Activated naive CD4-positive, alpha-beta T cell (primary cell): Measurements from ENCODE around the gene RCVRN.
"Not testable (repeated sequence)": the region's sequence is repeated elsewhere in the genome, so short reads cannot be mapped to it uniquely, and the experiment has no call there.

ENCODE experiments used
- DNase-seq, 4 experiments: peaks; one replicate each; lab custom pipeline; 2025; lab: John Stamatoyannopoulos, UW

The RCVRN gene

DNA sequence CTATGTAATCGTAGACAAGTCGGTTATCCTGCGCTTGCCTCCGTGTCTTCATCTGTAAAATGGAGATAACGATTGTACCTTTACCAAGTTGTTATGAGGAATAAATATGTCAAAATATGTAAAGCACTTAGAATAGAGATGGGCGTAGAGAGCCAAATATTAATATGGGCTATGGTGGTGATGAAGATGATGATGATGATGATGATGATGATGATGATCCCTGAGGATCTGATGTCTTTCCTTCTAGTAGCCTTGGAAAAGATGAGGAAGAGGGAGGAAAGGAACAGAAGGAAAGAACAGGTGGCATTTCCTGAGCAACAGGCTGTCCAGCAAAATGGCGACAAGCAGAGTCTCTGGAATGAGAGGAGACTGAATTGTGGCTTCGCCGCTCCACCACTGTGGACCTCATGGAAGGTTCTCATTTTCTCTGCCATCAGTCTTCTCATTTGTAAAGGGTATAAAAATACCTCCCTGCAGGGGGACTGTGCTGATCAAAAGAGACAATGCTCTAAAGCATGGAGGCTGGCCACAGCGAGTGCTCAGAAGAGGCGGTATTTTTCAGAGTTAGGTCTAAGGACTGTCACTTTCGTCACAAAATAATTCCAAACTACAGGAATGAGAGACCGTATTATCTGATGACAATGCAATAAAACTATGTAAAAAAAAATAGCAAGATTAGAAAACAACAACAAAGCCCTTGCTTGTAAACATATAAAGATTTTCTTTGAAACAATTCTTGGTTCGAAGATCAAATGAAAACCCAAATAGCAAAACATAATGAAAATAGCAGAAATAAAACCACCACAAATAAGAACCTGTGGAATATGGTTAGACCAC is 17.2 kb upstream of the RCVRN start:
- no peak for DNase-seq

- DNase-seq = not testable (repeated sequence)
Measured at GRCh38 chr17:9921216-9921615, 16.1 kb upstream of the RCVRN start.

DNA sequence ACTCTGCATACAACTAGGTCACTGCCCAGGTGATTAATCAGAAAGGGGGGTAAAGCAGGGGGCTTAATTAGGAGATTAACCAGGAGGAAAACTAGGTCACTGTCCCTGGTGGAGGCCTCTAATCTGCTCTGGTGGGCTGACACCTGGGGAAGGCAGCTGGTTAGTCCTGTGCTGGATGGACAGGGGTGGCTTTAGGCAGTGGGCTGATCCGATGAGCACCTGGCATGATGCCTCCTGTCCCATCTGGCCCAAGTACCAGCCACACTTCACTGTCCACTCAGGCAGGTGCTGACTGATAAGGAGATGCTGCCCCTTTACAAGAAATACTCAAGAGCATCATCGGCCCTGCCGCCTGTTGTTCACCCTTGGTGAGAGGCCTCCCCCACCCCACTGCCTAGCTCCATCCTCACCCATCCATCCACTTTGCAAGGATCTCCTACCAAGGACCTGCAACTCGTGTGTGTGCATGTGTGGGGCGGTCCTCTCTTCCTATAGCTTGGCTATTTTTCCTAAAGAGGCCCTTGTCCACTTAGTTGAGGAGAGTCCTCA is 13.8 kb upstream of the RCVRN start:
- no peak for DNase-seq

- DNase-seq = no peak
Measured at GRCh38 chr17:9918352-9918751, 13.3 kb upstream of the RCVRN start.

DNA sequence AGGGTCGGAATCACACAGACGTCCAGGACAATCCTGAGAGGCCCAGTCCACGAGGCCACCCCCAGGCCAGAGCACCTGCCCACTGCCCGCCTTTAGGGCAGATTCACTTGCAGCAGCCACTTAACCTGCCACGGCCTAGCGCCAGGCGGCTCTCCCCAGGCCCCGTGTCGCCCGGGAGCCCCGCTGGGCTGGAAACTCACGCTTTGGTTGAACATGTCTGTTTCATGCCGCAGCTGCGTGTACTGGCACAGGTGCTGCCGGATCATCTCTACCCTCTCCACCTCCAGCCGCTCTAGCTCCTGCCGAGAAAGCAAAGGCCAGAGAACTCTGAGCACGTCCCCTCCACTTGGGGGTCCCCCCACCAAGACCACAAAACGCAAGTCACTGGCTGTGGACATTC is 12.7 kb upstream of the RCVRN start:
- no peak for DNase-seq

GRCh38 chr17:9917131-9917530 is 12.1 kb upstream of the RCVRN start:
- DNase-seq = no peak

DNA sequence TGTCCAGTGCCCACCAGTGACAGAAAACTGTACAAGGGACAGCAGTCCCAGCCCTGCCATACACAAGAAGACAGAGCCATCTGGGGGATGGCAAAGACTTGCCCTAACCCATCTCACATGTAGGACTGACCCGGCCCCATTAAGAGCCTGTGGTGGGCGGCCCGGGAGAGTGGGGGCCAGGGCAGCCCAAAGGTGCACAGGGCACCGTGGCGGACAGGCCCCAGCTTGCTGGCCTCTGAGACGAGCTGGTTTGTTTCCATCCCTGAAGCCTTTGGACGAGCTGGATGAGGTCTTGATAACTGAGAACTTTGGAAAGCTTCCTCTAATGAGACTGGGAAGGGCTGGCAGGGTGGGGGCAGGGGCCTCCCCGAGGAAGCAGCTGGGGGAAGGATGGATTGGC is 11.0 kb upstream of the RCVRN start:
- no peak for DNase-seq

DNA sequence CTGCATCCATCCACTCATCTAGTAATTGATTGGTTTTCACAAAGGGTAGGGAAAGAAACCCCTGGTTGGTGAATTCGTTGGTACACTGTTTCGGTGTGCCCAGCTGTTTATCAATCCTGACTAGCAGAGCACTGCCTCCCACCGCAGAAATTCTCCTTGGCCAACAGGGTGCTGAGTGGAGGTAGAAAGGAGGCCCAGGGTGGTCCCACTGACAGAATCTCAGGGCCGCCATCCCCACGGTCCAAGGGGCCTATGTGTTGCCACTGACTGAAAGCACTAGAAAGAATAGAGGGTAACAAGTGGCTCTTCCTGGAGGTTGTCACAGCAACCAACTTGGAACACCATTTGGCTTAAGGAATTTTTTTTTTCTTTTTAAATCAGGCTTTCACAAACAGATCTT is 8.4 kb upstream of the RCVRN start:
- no peak for DNase-seq

DNA sequence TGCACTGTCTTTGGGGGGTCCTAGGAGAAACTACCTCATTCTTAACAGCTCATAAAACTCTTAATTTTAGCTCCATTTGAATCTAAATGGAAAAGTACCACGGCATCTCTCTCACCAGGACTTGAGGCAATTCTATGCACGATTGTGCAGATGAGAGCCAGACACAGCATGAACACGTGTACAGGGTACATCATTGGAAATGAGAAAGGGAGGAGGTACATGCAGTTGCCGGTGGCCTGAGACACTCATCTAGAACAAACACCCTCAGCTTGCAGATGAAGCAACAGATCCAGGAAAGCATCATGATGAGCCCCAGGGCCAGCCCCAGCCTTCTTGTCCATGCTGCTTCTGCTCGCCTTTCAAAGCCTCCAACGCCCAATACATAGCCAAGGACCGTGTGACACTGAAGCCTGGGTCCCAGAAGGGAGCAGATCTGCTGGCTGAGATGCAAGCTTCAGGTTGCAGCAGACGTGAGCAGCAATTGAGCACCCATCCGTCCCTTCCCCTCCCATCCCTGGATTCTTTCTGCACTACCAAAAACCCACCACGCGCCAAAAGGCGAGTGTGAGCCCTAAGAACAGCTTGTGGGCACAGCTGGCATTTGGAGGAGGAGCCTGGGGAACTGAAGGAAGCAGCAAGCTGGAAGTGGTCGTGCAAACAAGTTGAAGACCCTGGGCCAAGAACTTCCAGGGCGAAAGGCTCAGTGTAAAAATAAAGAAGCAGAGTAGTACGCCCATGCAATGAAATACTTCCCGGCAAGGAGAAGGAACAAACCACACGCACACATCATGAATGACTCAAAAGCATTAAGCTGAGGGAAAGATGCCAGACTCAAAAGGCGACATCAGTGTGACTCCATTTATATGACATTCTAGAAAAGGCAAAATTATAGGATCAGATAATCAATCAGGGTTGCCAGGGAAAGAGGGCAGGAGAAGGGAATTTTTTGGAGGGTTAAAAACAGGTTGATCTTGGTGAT is 7.3 kb upstream of the RCVRN start:
- DNase-seq = no peak

DNA sequence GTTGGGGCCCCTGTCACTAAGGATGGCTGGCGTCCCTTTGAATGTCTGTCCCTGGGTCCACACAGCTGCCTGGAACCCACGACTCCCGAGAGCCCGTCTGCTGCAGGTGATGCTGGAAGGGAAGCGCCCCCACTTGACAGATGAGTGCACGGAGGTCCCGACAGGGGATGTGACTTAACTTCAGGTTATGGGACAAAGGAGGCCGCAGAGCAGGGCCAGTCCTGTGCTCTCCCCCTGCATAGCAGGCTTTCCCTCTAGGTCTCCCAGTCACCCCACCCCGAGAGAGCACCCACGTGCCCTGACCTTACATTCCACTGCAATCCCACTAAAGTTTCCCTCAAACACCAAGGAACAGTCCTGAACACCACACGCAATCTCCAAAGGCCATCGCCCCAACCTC is 6.0 kb upstream of the RCVRN start:
- no peak for DNase-seq

DNA sequence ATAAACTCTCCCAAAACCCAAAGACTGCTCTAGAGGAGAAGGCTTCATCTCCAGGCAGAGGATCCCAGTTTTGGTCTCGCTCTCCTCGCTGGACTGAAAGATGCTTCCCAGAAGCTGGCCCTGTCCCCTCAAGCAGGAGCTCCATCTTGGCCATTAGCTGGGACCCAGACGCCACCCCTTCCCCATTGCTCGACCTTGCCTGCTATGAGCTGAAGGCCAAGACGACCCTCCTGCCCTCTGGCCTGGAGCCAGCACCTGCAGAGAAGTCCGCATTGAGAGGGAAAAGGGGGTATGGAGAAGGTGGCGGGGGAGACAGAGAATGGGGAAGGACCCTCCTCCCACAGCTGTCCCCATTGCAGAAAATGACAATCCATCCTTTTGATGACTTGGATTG is 3.6 kb upstream of the RCVRN start:
- no peak for DNase-seq

GRCh38 chr17:9907883-9908648 is 3.0 kb upstream of the RCVRN start:
- DNase-seq = no peak

- no peak for DNase-seq
Measured at GRCh38 chr17:9907131-9907530, 2.1 kb upstream of the RCVRN start.

DNA sequence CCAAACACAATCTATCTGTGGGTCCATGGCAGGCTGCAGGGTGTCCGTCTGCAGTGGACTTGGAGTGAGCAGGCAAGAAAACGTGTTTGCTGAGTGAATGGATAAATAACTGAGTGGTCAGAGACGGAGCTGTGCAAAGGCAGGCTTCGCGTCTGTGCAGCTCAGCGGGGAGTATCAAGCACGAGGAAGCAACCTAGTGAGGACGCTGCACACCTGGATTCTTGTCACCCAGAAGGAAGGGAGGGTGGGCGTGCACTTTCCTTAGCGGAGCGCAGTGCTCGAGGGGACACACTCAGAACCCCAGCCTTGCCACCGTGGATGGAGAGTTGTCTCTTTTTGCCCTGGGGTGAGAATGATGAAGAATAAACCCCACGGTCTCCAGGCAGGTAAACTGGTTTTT is 1.5 kb upstream of the RCVRN start:
- DNase-seq = no peak

DNA sequence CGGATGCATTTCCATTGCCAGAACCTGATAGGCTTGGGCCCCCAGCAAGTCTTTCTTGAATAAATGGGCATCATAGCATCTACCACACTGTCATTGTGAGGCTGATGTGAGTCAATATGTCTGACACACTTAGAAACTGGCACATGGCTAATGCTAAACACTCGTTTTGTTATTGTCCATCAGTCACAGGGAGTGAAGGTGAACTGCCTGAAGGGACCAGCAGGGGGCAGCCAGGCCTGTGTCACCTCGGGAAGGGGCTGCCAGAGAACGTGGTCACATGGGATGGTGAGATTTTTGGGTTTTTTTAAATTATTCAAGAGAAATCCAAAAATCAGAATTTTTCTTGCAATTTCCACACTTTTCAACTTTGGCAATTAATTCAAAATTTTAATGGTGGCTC is 831 bp upstream of the RCVRN start:
- DNase-seq = no peak

DNA sequence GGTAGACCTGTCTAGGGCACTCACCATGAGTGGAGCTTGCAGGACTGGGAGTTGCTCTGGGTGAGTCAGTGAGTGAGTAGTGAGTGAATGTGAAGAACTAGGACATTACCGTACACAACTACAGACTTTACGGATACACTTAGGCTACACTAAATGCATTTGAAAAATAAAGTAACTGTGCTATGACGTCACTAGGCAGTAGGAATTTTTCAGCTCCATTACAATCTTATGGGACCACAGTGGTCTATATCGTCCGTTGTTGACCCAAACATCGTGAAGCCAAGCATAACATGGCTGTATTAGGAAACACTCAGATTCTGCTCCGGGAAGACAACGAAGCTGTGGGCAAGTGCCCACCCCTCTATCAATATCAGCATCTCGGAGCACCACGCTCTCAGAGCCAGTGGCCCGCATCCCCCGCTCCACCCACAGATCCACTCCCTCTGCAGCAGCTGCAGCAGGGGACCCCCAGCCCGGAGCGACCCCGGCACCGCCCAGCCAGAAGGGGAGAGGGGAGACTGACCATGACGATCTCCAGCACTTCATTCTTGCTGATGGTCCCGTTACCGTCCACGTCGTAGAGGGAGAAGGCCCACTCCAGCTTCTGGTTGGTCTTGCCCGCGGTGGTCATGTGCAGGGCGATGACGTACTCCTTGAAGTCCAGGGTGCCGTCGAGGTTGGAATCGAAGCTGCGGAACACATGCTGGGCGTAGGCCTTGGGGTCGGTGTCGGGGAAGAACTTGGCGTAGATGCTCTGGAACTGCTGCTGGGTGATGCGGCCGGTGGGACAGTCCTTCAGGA is 594 bp downstream of the RCVRN start:
- DNase-seq = no peak

GRCh38 chr17:9902120-9902519 is 3.0 kb downstream of the RCVRN start:
- no peak for DNase-seq

GRCh38 chr17:9900784-9901183 is 4.3 kb downstream of the RCVRN start:
- DNase-seq = no peak

- no peak for DNase-seq
Measured at GRCh38 chr17:9900044-9900594, 5.0 kb downstream of the RCVRN start.

DNA sequence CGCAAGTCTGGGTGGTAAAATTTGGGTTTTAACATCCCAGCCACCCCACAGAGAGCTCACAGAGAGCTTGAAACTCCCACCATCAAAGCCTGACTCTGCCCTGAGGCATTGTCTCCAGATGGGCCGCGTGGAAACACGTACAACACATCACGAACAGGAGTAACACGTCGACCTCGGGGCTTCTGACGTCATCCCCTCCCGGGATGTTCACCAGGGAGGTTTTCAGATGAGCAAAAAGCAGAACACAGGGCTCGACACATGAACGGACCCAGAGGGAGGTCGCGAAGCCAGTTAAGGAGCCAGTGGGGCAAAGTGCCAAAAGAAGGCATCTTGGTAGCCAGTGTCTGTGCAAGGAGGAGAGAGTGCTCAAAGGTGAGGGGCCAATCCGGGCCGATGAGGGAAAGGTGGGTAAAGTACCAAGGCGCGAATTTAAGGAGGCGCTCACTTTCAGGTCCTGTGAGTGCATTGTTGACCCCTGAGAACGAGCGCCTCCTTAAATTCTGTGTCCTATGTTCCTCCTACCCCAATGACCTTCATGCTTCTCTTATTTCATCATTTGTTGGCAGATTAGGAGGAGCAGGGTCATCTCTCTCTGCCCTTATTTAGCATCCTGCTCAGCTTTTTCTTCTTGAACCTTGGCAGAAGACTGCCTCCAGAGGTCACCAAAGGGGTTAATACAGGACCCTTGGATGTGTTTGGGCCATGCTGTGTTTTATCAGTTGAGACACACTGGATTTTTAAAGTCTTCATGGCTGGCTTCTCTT is 5.6 kb downstream of the RCVRN start:
- no peak for DNase-seq
